Endometrial microvascular endothelial cells (primary cell): ENCODE results near the gene IGF2BP3. TPM values are rescaled to one million over a fixed set of nuclear protein-coding genes. Genes with fewer than 3 reads are reported as not detected.

Experiments
- in situ Hi-C: cut with HindIII; loops from 2 replicates; pipeline ENCODE4 v1.10.0; 2017; ENCODE audit warnings: low sequenced_read_pairs, low pct_unique_long_range_greater_than_20kb; ENCODE audit errors: inconsistent ontology term
- total RNA-seq: library from RNA; depleted of rRNA; stranded (reverse); fragments of >200 nt; gene quantifications from one replicate; pipeline ENCODE4 v1.2.3, GENCODE V29; 2015; ENCODE audit errors: inconsistent ontology term

The IGF2BP3 gene
- total RNA-seq, 1 donor from 2014 or later: 232 TPM

DNA sequence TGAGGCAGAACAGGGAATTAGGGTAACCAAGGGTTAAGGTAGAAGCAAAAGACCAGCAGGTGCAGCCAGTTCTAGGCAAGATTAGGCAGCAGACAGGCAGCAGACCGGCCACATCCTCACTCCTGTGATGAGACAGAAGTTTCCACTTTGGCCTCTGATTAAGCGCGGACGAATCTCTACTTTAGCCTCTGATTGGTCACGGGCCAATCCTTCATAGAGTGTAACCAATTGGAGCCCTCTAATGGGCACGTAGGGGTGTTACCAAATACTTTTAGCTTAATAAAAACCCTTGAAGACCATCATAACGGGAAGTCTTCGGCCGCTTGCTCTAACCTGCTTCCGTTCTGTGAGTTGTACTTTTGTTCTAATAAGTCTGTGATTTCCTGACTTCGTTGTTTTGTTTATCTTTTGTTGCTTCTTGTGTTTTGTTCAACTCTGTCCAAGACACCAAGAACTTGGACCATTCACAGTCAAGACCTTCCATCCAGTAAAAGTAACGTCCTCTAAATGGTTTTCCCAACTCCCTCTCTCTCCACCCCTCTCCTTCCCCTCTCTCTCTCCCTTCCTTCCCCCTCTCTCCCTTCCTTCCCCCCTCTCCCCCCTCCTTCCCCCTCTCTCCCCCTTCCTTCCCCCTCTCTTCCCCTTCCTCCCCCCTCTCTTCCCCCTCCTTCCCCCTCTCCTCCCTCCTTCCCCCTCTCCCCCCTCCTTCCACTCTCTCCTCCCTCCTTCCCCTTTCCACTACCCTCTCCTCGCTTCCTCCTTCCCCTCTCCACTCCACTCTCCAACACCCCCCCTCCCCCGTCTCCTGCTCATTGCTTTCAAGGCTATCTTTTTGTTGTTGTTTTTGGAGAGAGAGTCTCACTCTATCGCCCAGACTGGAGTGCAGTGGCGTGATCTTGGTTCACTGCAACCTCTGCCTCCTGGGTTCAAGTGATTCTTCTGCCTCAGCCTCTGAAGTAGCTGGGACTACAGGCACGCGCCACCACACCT, 184.3 kb downstream of the IGF2BP3 start:
- in situ Hi-C loops: no loop called here

DNA sequence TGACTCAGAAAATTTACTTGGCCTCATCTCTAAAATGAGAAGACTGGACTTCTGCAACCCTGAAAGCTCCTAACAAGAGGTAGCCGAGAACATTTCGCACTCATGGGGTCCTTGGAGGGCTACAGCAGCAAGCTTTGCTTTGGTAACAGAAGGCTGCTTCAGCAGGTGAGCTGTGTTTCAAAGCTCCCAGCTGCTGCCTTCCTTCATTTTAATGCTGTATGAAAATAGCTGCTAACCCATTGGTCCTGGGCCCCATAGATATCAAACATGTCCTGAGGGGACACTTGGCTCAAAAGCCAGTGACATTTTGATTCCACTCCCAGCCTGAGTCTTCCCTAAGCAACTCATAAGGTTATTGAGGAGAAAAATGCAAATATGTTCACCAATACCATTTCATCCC, 185.4 kb downstream of the IGF2BP3 start:
- in situ Hi-C loops: no loop called here

DNA sequence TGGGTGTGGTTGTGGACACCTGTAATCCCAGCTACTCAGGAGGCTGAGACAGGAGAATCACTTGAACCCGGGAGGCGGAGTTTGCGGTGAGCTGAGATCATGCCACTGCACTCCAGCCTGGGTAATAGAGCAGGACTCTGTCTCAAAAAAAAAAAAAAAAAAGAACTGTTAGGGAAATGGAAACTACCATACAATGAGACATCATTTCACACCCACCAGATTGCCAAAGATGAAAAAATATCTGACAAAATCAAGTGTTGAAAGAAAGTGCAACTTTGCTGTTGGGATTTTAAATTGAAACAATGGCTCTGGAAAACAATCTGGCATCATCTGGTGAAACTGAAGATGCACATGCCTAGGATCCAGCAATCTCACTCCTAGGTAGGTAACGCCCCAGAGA, 187.2 kb downstream of the IGF2BP3 start:
- in situ Hi-C loops: no loop called here

DNA sequence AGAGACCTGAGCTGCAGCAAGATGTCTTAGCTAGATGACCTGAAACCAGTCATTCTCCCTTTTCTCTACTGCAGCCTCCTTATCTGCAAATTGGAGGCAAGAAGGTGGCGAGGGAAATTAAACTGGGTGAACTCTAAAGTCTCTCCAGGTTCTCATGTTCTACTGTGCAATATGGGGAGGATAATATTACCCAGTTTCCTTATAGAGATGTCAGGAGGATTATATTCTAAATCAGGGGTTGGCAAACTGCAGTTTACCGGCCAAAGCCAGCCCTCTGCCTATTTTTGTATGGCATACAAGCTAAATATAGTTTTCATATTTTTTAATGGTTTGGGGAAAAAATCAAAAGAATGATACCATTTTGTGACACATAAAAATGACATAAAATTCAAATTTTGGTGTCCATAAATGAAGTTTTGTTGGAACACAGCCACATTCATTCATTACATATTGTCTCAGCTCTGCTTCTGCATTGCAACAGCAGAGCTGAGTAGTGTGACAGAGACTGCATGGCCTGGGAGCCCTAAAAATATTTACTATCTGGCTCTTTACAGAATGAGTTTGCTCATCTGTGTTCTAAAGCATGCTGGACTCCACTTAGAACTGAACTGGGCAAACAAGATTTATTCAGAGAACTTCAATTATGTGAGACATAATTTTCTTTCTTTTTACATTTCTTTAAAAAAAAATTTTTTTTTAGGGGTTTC, 190.3 kb downstream of the IGF2BP3 start:
- in situ Hi-C loops: no loop called here

DNA sequence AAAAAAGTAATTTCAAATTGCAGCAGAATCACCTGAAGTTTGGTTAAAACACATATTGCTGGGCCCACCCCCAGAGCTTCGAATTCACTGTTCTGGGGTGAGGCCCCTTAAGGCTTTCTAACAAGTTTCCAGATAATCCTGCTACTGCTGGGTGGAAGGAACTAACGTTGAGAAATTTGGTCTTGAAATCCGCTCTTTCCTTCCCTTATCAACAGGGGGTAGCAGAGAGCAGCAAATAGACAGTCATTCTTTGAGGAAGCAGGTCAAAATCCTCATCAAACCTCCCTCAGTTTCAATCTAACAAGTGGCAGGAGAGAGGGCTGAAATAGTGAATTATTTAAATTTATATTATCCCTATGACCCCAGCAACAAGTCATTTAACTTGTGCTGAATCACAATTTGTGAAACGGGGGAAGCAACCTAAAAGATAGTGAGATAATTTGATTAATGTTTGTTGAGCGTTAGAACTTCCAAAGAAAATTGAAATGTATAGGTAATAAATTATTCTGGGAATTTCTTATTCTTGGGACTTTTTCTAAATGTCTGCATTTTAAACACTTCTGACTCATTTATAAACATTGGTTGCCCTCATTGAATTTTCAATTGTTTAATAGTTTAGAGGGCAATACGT, 192.8 kb downstream of the IGF2BP3 start:
- in situ Hi-C loops: no loop called here

DNA sequence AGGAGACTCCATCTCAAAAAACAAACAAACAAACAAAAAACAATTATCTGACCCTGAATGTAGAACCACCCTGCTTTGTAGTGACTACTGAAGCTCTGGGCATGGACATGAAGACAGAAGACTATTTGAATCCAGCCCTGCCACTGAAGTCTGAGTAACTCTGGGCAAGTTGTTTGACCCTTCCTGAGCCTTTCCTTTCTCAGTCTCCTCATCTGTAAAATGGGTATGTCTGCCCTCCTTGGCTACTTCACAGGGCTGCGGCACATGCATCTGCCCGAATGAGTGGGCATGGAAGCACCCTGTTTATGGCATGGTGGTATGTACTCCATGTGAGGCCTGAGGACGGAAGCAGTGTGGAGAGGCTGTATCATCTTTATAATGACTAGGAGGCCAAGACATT, 193.3 kb downstream of the IGF2BP3 start:
- in situ Hi-C loops: no loop called here

DNA sequence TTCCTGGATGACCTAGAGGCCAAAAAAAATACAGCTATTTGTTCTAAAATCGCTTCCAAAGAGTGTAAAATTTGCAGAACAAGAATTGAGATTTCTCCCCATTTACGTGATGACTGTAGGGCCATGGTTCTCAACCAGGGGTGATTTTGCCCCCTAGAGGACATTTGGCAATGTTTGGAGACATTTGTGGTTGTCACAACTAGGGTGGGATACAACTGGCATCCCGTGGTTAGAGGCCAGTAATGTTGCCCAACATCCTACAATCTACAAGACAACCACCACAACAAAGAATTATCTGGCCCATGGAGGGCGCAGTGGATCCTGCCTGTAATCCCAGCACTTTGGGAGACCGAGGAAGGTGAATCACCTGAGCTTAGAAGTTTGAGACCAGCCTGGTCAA, 193.9 kb downstream of the IGF2BP3 start:
- in situ Hi-C loops: no loop called here

DNA sequence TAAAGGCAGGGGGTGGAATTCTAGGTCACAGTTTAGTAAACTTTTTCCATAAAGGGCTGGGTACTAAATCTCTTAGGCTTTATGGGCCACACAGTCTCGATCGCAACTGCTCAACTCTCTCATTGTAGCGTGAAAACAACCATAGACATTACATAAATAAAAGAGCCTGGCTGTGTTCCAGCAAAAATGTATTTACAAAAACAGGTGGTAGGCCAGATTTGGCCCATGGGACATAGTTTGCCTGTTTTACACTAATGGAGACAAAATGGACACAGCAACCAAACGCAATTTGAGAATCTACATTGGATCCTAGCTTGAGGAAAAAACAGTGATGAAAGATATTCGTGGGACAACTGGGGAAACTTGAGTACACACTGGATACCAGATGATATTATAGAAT, 194.4 kb downstream of the IGF2BP3 start:
- in situ Hi-C loops: no loop called here

DNA sequence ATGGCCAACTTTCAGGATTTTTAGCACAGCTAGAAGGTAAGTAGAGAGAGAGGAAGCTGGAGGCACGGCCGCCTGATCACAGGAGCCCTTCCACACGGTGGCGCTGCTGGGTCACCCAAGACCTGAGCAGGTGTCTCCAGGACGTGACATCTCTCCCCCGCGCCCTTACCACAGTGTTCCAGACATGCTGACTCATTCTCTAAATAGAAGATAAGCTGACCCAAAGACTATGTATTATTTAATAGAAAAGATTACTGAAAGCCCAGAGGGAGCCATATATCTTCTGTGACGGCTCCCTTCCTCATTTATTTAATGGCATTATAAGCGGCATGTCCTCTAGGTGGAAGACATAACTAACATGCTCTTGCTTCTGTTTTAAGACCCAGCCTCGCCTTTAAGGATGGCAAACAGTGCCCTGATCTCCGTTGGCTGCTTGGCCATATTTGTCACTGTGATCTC, 197.1 kb downstream of the IGF2BP3 start:
- in situ Hi-C loops: loop anchor here (25.0 kb wide), 1 partner anchor 239 kb away; no protein-coding TSS in a partner anchor

DNA sequence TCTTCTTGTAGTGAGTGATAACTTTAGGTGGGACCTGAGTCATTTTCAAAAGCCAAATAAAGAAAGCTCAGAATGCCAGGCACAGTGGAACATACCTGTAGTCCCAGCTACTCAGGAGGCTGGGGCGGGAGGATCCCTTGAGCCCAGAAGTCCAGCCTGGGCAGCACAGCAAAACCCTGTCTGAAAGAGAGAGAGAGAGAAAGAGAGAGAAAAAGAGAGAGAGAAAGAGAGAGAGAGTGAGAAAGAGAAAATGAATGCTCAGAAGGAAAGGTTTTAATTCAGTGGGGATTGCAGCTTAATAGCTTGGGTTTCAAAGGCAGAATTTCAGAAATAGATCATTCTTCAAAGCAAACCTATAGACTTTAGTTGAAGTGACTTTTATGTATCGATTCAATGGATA, 198.0 kb downstream of the IGF2BP3 start:
- in situ Hi-C loops: loop anchor here (25.0 kb wide), 1 partner anchor 240 kb away; no protein-coding TSS in a partner anchor

DNA sequence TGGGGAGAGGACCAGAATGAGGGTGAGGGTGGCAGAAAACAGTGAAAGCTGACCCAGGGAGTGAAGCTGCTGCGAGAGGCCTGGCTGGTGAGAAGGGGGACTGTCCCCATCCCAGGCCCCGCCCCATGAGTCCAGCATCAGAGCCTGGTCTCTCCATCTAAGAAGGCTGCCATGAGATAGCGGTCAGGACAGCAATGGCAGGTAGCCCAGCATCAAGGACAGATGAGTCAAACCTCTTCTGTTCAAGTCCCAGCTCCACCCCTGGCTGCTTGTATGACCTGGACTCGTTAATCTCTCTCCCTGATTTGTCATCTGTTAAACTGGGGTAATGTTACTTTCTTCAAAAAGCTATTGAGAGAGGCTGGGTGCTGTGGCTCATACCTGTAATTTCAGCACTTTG, 201.5 kb downstream of the IGF2BP3 start:
- in situ Hi-C loops: loop anchor here (25.0 kb wide), 1 partner anchor 244 kb away; no protein-coding TSS in a partner anchor

DNA sequence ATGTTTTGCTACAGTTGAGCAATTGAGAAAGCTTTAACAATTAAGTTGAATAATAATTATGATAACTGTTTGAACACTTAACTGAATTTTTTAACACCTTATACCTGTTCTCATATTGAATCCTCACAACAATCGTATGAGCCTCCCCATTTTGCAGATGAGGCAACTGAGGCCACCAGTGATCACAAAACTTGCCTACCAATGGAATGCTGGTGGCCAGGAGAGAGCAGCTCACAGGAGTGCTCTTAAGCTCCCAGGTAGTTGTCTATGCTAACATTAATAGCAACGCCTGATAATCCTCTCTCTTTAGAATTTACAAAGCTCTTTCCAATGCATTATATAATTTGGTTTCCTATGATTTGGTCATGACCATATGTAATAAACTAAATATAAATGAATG, 202.1 kb downstream of the IGF2BP3 start:
- in situ Hi-C loops: loop anchor here (25.0 kb wide), 1 partner anchor 244 kb away; no protein-coding TSS in a partner anchor

DNA sequence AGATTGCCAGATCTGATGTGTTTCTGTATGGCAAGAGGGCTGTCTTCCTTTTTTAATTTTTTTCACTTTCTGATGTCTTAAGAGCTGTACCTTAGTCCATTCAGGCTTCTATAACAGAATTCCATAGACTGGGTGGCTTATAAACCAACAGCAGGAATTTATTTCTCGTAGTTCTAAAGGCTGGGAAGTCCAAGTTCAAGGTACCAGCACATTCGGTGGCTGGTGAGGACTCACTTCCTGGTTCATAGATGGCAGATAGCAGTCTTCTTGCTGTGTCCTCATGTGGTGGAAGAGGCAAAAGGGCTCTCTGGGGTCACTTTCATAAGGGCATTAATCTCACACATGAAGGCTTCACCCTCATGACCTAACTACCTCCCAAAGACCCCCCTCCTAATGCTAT, 202.9 kb downstream of the IGF2BP3 start:
- in situ Hi-C loops: loop anchor here (25.0 kb wide), 1 partner anchor 245 kb away; no protein-coding TSS in a partner anchor

DNA sequence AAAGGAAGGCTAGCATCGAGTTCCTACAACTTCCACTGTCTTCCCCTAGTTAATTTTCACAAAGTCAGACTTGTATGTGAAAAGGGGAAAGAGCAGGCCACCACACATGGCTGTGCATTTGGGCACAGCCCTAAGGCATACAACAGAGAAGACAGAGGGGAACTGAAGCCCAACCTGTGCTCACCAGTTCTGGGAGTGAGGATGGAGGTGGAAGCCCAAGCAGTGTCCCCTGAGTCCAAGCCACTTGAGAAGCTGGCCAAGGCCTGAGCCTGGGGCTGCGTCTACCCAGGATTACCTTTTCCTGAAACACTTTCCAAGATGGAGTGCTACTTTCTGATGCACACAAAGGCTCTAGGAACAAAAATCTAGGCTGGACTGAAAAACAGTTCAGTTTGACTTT, 203.4 kb downstream of the IGF2BP3 start:
- in situ Hi-C loops: loop anchor here (25.0 kb wide), 1 partner anchor 245 kb away; no protein-coding TSS in a partner anchor

DNA sequence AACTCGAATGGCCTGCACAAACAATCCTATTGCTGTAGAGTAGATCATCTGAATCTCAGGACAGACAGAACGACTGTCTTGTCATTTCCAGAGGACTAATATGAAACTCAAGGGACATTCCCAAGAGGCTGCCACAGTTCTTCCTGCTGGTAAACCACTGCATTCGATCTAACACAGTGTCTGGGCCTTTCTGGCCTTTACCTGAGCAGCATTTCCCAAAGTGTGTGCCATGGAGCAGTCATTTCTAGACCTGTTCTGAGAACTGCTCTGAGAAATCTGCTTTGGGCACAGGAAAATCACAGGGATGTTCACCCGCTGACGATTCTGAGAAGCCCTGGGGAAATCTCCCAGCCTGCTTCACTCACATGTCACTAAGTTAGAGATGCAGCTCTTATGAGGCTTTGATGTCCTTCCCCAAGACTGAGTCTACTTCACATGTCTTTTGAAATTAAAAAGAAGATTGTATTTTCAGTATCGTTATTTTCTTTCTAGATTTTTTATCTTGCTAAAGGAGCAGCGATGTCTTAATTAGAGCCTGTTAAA, 205.3 kb downstream of the IGF2BP3 start:
- in situ Hi-C loops: loop anchor here (25.0 kb wide), 1 partner anchor 247 kb away; no protein-coding TSS in a partner anchor

DNA sequence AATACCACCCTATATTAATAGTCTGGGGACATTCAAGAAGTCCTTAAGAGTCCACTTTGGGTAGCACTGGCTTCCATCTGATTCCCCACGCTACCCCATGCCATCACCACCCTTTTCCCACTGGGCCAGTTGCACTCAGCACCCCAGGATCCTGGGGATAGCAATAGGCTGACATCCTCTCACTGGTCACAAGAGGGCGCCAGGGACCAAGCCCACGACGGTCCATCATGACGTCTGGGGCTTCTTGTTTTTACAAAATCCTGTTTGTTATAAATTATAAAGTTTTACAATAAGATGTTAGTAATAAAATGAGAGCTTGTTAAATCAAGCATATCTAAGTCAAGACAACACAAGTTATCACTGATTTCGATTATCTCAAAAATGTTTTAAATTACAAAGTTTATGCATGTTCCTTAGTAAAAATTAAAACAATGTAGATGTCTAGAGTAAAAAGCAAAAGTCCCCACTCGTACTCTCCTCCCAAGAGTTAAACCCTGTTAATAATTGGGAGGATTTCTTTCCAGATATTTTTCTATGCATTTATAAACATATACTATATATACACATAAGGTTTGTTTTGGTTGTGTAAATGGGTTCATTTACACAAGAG, 208.3 kb downstream of the IGF2BP3 start:
- in situ Hi-C loops: loop anchor here (25.0 kb wide), 1 partner anchor 250 kb away; no protein-coding TSS in a partner anchor

DNA sequence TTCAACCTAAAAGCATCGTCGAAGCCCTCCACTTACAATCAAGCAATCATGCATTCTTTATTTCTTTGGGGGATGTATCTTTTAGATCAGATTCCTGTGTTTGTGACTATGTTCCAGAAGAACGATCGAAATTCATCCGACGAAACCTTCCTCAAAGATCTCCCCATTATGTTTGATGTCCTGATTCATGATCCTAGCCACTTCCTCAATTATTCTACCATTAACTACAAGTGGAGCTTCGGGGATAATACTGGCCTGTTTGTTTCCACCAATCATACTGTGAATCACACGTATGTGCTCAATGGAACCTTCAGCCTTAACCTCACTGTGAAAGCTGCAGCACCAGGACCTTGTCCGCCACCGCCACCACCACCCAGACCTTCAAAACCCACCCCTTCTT, 209.9 kb downstream of the IGF2BP3 start:
- in situ Hi-C loops: loop anchor here (25.0 kb wide), 1 partner anchor 252 kb away; no protein-coding TSS in a partner anchor
